Measurements from ENCODE around the gene CREBBP.
"Not testable (repeated sequence)": the region's sequence is repeated elsewhere in the genome, so short reads cannot be mapped to it uniquely, and the experiment has no call there.

The CREBBP gene

GRCh38 chr16:3912897-3913296 is 32.4 kb upstream of the CREBBP start:
- H3K4me3 ChIP-seq (ENCODE audit: control insufficient read depth, low read depth, low read length), result no peak overlapping the region
- DNase-seq (ENCODE audit: low read depth), result no peak
- no peak for TF ChIP-seq CTCF (conservative IDR thresholded peaks at IDR 0.05; ENCODE audit: control insufficient read depth, insufficient read depth, low read depth, low read length)

GRCh38 chr16:3912373-3912772 is 31.9 kb upstream of the CREBBP start:
- no peak for DNase-seq (ENCODE audit: low read depth)
- no peak overlapping the region for H3K4me3 ChIP-seq (ENCODE audit: control insufficient read depth, low read depth, low read length)
- no peak for TF ChIP-seq CTCF (conservative IDR thresholded peaks at IDR 0.05; ENCODE audit: control insufficient read depth, insufficient read depth, low read depth, low read length)

- DNase-seq (ENCODE audit: low read depth); H3K4me3 ChIP-seq (ENCODE audit: control insufficient read depth, low read depth, low read length): not testable (repeated sequence)
Observed at GRCh38 chr16:3911741-3912140, 31.2 kb upstream of the CREBBP start.

GRCh38 chr16:3909791-3910583 is 29.5 kb upstream of the CREBBP start:
- no peak for TF ChIP-seq CTCF (conservative IDR thresholded peaks at IDR 0.05; ENCODE audit: control insufficient read depth, insufficient read depth, low read depth, low read length)
- DNase-seq (ENCODE audit: low read depth), result no peak
- H3K4me3 ChIP-seq (ENCODE audit: control insufficient read depth, low read depth, low read length), result no peak overlapping the region

GRCh38 chr16:3908951-3909437 is 28.5 kb upstream of the CREBBP start:
- no peak overlapping the region for H3K4me3 ChIP-seq (ENCODE audit: control insufficient read depth, low read depth, low read length)
- DNase-seq (ENCODE audit: low read depth), result no peak
- TF ChIP-seq CTCF (conservative IDR thresholded peaks at IDR 0.05; ENCODE audit: control insufficient read depth, insufficient read depth, low read depth, low read length), result no peak

- DNase-seq (ENCODE audit: low read depth), result no peak
- H3K4me3 ChIP-seq (ENCODE audit: control insufficient read depth, low read depth, low read length), result no peak overlapping the region
- TF ChIP-seq CTCF (conservative IDR thresholded peaks at IDR 0.05; ENCODE audit: control insufficient read depth, insufficient read depth, low read depth, low read length), result no peak
Observed at GRCh38 chr16:3907586-3907985, 27.1 kb upstream of the CREBBP start.

GRCh38 chr16:3906363-3906762 is 25.9 kb upstream of the CREBBP start:
- no peak for DNase-seq (ENCODE audit: low read depth)
- TF ChIP-seq CTCF (conservative IDR thresholded peaks at IDR 0.05; ENCODE audit: control insufficient read depth, insufficient read depth, low read depth, low read length), result no peak
- no peak overlapping the region for H3K4me3 ChIP-seq (ENCODE audit: control insufficient read depth, low read depth, low read length)
